Esophagus squamous epithelium (tissue), 5 donors: ENCODE results near the gene FNDC3A. TPM values are rescaled to one million over a fixed set of nuclear protein-coding genes. Genes with fewer than 3 reads are reported as not detected.

Source experiments
- DNase-seq: peaks from one replicate; lab custom pipeline; 2025; lab: John Stamatoyannopoulos, UW
- H3K27ac ChIP-seq, 4 donors: fragments of 200-600 bp; sonication (generic); one replicate each; pipeline ENCODE4 v1.5.1; 2016 to 2019; ENCODE audit warnings: mild to moderate bottlenecking in 1 of 4
- H3K27me3 ChIP-seq, 4 donors: fragments of 200-600 bp; sonication (generic); 1 replicate in 3 of 4; 2 replicates in 1 of 4; pipeline versions ENCODE4 v1.5.1 to v1.6.0; 2017 to 2021; ENCODE audit warnings: antibody characterized with exemption in 1 of 4
- H3K36me3 ChIP-seq, 3 donors: fragments of 200-600 bp; sonication (generic); one replicate each; pipeline ENCODE4 v1.5.1; 2016 to 2019
- H3K4me1 ChIP-seq, 3 donors: fragments of 200-600 bp; sonication (generic); one replicate each; pipeline ENCODE4 v1.5.1; 2017 to 2019
- H3K4me3 ChIP-seq, 4 donors: fragments of 200-600 bp; sonication (generic); 1 replicate in 3 of 4; 2 replicates in 1 of 4; pipeline ENCODE4 v1.5.1; 2016 to 2019; ENCODE audit warnings: mild to moderate bottlenecking in 2 of 4, moderate library complexity in 1 of 4
- H3K9me3 ChIP-seq, 3 donors: fragments of 200-600 bp; sonication (generic); one replicate each; pipeline ENCODE4 v1.5.1; 2016 to 2019
- POLR2A ChIP-seq, 4 donors: fragments of 450-650 bp; IDR thresholded peaks; one replicate each; pipeline ENCODE4 v1.6.1; 2017; ENCODE audit warnings: antibody characterized with exemption in 4 of 4, mild to moderate bottlenecking in 4 of 4, moderate library complexity in 3 of 4
- WGBS, 2 donors: methylation state at CpG; one replicate each; pipeline ENCODE4 v1.1.5; 2018; 5-methylcytosine and 5-hydroxymethylcytosine counted together
- intact Hi-C: fragments of 100-400 bp; cut with DNase I; formaldehyde crosslinking; loops from one replicate; pipeline ENCODE4 v1.15.0; 2022
- total RNA-seq, 4 donors: library from RNA; depleted of rRNA; stranded (reverse); fragments of >200 nt; gene quantifications; one replicate each; pipeline ENCODE4 v1.1.0, GENCODE V29; 2016
- TF ChIP-seq, protein P1 (sequence below), 6 experiments: fragments of 450-650 bp in 4 of 6; fragments of 200-600 bp in 2 of 6; sonication (generic) in 2 of 6; IDR thresholded peaks; one replicate each; pipeline ENCODE4 v1.5.1; 2016 to 2019; ENCODE audit warnings: antibody characterized with exemption in 6 of 6, mild to moderate bottlenecking in 4 of 6, moderate library complexity in 4 of 6
- donor health status: DM: yes; HTN: yes; CAD: no.

The FNDC3A gene
- total RNA-seq, 4 donors from 2014 or later, result 10.0 to 29.8 (median 19.5) TPM

- Histone ChIP-seq H3K27me3 (no peaks in the 10 kb centered on the region), H3K4me3 (no peak overlapping the region), H3K9me3 (no peaks in the 10 kb centered on the region), H3K27ac (no peak overlapping the region), H3K36me3 (no peaks in the 10 kb centered on the region), H3K4me1 (no peaks in the 10 kb centered on the region)
- intact Hi-C loops, result no loop called here
- no peak for TF ChIP-seq POLR2A (IDR thresholded peaks at IDR 0.05)
- TF ChIP-seq, protein P1, sequence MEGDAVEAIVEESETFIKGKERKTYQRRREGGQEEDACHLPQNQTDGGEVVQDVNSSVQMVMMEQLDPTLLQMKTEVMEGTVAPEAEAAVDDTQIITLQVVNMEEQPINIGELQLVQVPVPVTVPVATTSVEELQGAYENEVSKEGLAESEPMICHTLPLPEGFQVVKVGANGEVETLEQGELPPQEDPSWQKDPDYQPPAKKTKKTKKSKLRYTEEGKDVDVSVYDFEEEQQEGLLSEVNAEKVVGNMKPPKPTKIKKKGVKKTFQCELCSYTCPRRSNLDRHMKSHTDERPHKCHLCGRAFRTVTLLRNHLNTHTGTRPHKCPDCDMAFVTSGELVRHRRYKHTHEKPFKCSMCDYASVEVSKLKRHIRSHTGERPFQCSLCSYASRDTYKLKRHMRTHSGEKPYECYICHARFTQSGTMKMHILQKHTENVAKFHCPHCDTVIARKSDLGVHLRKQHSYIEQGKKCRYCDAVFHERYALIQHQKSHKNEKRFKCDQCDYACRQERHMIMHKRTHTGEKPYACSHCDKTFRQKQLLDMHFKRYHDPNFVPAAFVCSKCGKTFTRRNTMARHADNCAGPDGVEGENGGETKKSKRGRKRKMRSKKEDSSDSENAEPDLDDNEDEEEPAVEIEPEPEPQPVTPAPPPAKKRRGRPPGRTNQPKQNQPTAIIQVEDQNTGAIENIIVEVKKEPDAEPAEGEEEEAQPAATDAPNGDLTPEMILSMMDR (IDR thresholded peaks at IDR 0.05), result no peak
- DNase-seq, result no peak
- WGBS, 2 donors, result 54 to 71% methylated on average over 4 of the region's 4 CpGs
Observed at GRCh38 chr13:48962281-48962680, 13.4 kb upstream of the FNDC3A start.

GRCh38 chr13:48965736-48966135 is 10.0 kb upstream of the FNDC3A start:
- Histone ChIP-seq H3K27ac (no peak overlapping the region), H3K36me3 (no peaks in the 10 kb centered on the region), H3K4me1 (no peaks in the 10 kb centered on the region), H3K27me3 (no peaks in the 10 kb centered on the region), H3K4me3 (no peak overlapping the region), H3K9me3 (no peaks in the 10 kb centered on the region)
- 38 to 51% methylated on average over 2 of the region's 2 CpGs for WGBS, 2 donors
- DNase-seq, result no peak
- TF ChIP-seq, protein P1 (IDR thresholded peaks at IDR 0.05), result no peak
- no peak for TF ChIP-seq POLR2A (IDR thresholded peaks at IDR 0.05)
- intact Hi-C loops, result no loop called here

GRCh38 chr13:48969685-48970084 is 6.0 kb upstream of the FNDC3A start:
- intact Hi-C loops, result no loop called here
- DNase-seq, result no peak
- no peaks in the 10 kb centered on the region for H3K27me3 ChIP-seq
- TF ChIP-seq, protein P1 (IDR thresholded peaks at IDR 0.05), result no peak
- no peak for TF ChIP-seq POLR2A (IDR thresholded peaks at IDR 0.05)
- whole genome bisulfite sequencing, 2 donors, result 57 to 60% methylated on average over 1 of the region's 1 CpG
- no peak overlapping the region for H3K4me3 ChIP-seq
- H3K4me1 ChIP-seq, result peaks cover 0 to 3% (median 0%) of the 10 kb centered on the region in 3 donors
- no peaks in the 10 kb centered on the region for H3K36me3 ChIP-seq
- peaks cover 0 to 7% (median 0%) of the 10 kb centered on the region in 3 donors for H3K9me3 ChIP-seq
- H3K27ac ChIP-seq, result no peak overlapping the region

DNA sequence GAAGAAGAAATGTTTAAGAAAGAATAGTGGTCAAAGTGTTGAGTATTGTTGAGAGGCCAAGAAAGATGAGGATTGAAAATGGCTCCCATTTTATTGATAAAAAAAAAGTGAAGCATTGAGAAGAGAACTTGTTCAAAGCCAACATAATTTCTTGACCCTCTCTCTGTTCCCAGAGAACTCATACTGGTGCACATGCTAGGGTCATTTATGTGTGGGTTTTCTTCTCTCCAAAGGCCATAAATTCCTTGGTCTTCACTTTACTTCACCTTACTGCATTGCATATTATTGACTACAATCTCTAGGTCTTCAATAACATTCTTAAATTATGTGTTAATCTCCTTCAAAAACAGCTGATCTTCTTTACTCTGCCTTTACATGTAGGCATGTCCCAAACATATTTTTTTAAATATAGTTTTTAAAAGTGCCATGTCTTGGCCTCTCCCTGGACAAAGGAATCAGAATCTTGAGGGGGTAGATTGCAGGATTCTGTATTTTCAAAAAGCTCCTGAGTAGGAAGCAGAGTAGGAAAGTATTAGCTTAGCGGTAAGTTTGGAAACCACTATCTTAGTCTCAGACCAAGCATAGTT is 1.8 kb upstream of the FNDC3A start:
- Histone ChIP-seq H3K4me3 (no peak overlapping the region), H3K27me3 (no peaks in the 10 kb centered on the region), H3K27ac (no peak overlapping the region), H3K9me3 (peaks cover 0 to 7% (median 0%) of the 10 kb centered on the region in 3 donors), H3K36me3 (no peaks in the 10 kb centered on the region), H3K4me1 (peaks cover 0 to 32% (median 18%) of the 10 kb centered on the region in 3 donors)
- WGBS, 2 donors, result 100% methylated on average over 1 of the region's 1 CpG
- no peak for TF ChIP-seq POLR2A (IDR thresholded peaks at IDR 0.05)
- TF ChIP-seq, protein P1 (IDR thresholded peaks at IDR 0.05), result no peak
- intact Hi-C loops, result no loop called here
- DNase-seq, result no peak

DNA sequence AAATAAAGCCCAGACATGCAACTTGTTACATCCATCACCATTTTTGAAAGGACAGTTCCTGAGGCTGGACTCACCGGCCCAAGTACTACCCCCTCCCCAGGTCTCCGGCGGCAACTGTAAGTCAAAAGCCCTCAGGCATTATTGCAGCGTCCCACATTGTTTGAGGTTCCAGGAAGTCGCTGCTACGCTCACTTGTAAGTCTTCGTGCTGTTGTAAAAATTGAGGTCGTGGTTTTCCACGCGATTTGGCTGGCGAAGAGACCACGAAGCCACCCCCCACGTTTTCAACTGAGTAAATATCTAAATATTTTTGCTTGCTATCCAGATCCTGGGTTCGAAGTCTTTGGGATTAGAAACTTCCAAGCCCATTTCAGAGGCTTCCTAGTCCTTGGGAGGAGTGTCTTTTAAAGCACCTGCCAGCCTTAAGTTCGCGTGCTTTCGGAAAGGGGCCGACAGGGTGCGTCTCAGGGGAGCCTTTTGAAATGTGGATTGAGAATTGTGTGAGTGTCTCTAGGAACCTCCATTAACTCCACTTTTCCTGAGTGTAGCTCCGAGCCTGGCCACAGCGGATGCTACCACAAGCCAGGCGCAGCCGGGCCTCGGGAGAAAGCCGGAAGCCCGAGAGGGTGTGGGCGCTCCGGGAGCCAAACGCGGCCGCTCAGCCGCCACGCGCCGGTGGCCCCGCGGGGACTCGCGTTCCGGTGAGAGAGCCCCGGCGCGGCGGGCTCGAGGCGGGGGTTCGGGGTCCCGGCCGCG is 434 bp upstream of the FNDC3A start:
- Histone ChIP-seq H3K27ac (peak overlapping the region; percentile 91 to 99 (median 97)), H3K4me1 (peaks cover 0 to 45% (median 20%) of the 10 kb centered on the region in 3 donors), H3K36me3 (no peaks in the 10 kb centered on the region), H3K27me3 (no peaks in the 10 kb centered on the region), H3K4me3 (peak overlapping the region; percentile 62 to 92 (median 76)), H3K9me3 (peaks cover 0 to 7% (median 0%) of the 10 kb centered on the region in 3 donors)
- intact Hi-C loops, result no loop called here
- no peak for DNase-seq
- WGBS, 2 donors, result 1 to 4% methylated on average over 14 to 15 of the region's 50 CpGs
- TF ChIP-seq, protein P1 (IDR thresholded peaks at IDR 0.05), result peak in 3 of 6 experiments; percentile 1 to 15 (median 12)
- TF ChIP-seq POLR2A (IDR thresholded peaks at IDR 0.05), result no peak
